PC-3 (cell line): ENCODE data around the gene NKD1. TPM values are rescaled to one million over a fixed set of nuclear protein-coding genes. Genes with fewer than 3 reads are reported as not detected.

Experiments used
- ATAC-seq: fragments of 200-7000 bp; cut with Tn5 transposase; 2 replicates; pipeline ENCODE4 v1.9.1; 2020; ENCODE audit warnings: mild to moderate bottlenecking, moderate library complexity
- BruUV-seq: library from RNA; stranded (reverse); fragments of 400-500 nt; replicated peaks from 2 replicates; lab custom pipeline; 2021; lab: Mats Ljungman, UMichigan
- CTCF ChIA-PET: fragments of 300-600 bp; sonication (Branson Sonifier 250); formaldehyde crosslinking; loops from one replicate; lab custom pipeline; 2022; ENCODE audit warnings: antibody characterized with exemption; lab: Charles Lee
- POLR2A ChIA-PET: fragments of 300-600 bp; sonication (Branson Sonifier 250); formaldehyde crosslinking; loops from one replicate; lab custom pipeline; 2022; ENCODE audit warnings: antibody characterized with exemption; ENCODE audit not compliant: unreplicated experiment; lab: Charles Lee
- DNase-seq: peaks from one replicate; pipeline ENCODE4 v3.0.0-alpha.2; 2015
- H2AFZ ChIP-seq: fragments of 300-600 bp; sonication (generic); 2 replicates; pipeline ENCODE4 v1.6.0; 2016; ENCODE audit warnings: antibody characterized with exemption, low read length
- H3F3A ChIP-seq: fragments of 300-600 bp; sonication (generic); one replicate; pipeline ENCODE4 v1.6.0; 2017; ENCODE audit warnings: antibody characterized with exemption, low read length, control low read depth, mild to moderate bottlenecking; ENCODE audit not compliant: unreplicated experiment
- H3K27ac ChIP-seq: fragments of 300-600 bp; sonication (generic); 2 replicates; pipeline ENCODE4 v1.5.1; 2016; ENCODE audit warnings: mild to moderate bottlenecking, low read length
- H3K27me3 ChIP-seq: fragments of 300-600 bp; sonication (generic); 2 replicates; pipeline ENCODE4 v1.6.1; 2016; ENCODE audit warnings: low read length, mixed read lengths
- H3K36me3 ChIP-seq: fragments of 300-600 bp; sonication (generic); 2 replicates; pipeline ENCODE4 v1.6.1; 2016; ENCODE audit warnings: low read depth, mixed run types, low read length, mixed read lengths
- H3K4me1 ChIP-seq: fragments of 300-600 bp; sonication (generic); 2 replicates; pipeline ENCODE4 v1.5.1; 2016; ENCODE audit warnings: low read length; ENCODE audit not compliant: insufficient read depth
- H3K4me2 ChIP-seq: fragments of 300-600 bp; sonication (generic); 2 replicates; pipeline ENCODE4 v1.6.0; 2016; ENCODE audit warnings: low read length
- H3K4me3 ChIP-seq: fragments of 300-600 bp; sonication (generic); 2 replicates; pipeline ENCODE4 v1.5.1; 2016; ENCODE audit warnings: mild to moderate bottlenecking, low read length, mixed read lengths
- H3K79me2 ChIP-seq: fragments of 300-600 bp; sonication (generic); 2 replicates; pipeline ENCODE4 v1.6.1; 2017; ENCODE audit warnings: low read length, mixed read lengths
- H3K9ac ChIP-seq: fragments of 300-600 bp; sonication (generic); 2 replicates; pipeline ENCODE4 v1.6.0; 2016; ENCODE audit warnings: mild to moderate bottlenecking, low read length
- H3K9me2 ChIP-seq: fragments of 300-600 bp; sonication (generic); replicated peaks from 2 replicates; pipeline ENCODE4 v1.6.1; 2016; ENCODE audit warnings: mixed run types, low read length, mixed read lengths
- H3K9me3 ChIP-seq: fragments of 300-600 bp; sonication (generic); 2 replicates; pipeline ENCODE4 v1.6.1; 2016; ENCODE audit warnings: low read length, mixed read lengths
- H4K20me1 ChIP-seq: fragments of 300-600 bp; sonication (generic); 2 replicates; pipeline ENCODE4 v1.6.1; 2016; ENCODE audit warnings: low read length, mixed read lengths
- CTCF ChIP-seq: fragments of 300-600 bp; sonication (generic); conservative IDR thresholded peaks from 2 replicates; pipeline ENCODE4 v1.5.1; 2017; ENCODE audit warnings: antibody characterized with exemption, low read depth, mild to moderate bottlenecking, low read length
- EZH2 ChIP-seq: fragments of 300-600 bp; sonication (generic); IDR thresholded peaks from one replicate; pipeline ENCODE4 v1.6.1; 2017; ENCODE audit warnings: antibody characterized with exemption, mild to moderate bottlenecking, low read length; ENCODE audit not compliant: unreplicated experiment
- EZH2phosphoT487 ChIP-seq: fragments of 300-600 bp; sonication (generic); IDR thresholded peaks from 2 replicates; pipeline ENCODE4 v1.6.1; 2018; ENCODE audit warnings: mild to moderate bottlenecking, antibody characterized with exemption, low read length, borderline replicate concordance
- intact Hi-C: fragments of 100-400 bp; cut with micrococcal nuclease; formaldehyde crosslinking; loops from 2 replicates; pipeline ENCODE4 v1.9.0; 2023
- total RNA-seq: library from RNA; depleted of rRNA; stranded (reverse); fragments of >200 nt; gene quantifications from 2 replicates; pipeline ENCODE4 v1.2.3, GENCODE V29; 2014

The NKD1 gene
- total RNA-seq, 1 experiment from 2014 or later, result 0.07 TPM

- BruUV-seq, result no TSS peak
- DNase-seq, result no peak
Measured at GRCh38 chr16:50662306-50662940, 114.2 kb downstream of the NKD1 start.

GRCh38 chr16:50664270-50664669 is 116.1 kb downstream of the NKD1 start:
- H3F3A ChIP-seq, result no peaks in the 10 kb centered on the region
- TF ChIP-seq EZH2phosphoT487 (no peak), EZH2 (no peak), CTCF (no peak)
- no peak overlapping the region for H3K4me3 ChIP-seq
- POLR2A ChIA-PET, result no interaction called here
- no peaks in the 10 kb centered on the region for H3K4me1 ChIP-seq
- no peaks in the 10 kb centered on the region for H3K79me2 ChIP-seq
- no peak overlapping the region for H3K4me2 ChIP-seq
- no peaks in the 10 kb centered on the region for H3K9me3 ChIP-seq
- H3K27me3 ChIP-seq, result no peaks in the 10 kb centered on the region
- CTCF ChIA-PET, result interaction anchor here (0.8 kb wide), 1 partner anchor 142 kb away, joined by 4 read pairs; no protein-coding TSS in a partner anchor
- no peak overlapping the region for H3K9ac ChIP-seq
- no peak overlapping the region for H3K27ac ChIP-seq
- no peaks in the 10 kb centered on the region for H3K36me3 ChIP-seq
- intact Hi-C loops, result loop anchor here (10.0 kb wide), 1 partner anchor 289 kb away; no protein-coding TSS in a partner anchor
- DNase-seq (no peak), ATAC-seq (no peak)
- H3K9me2 ChIP-seq, result no peaks in the 10 kb centered on the region
- H2AFZ ChIP-seq, result no peak overlapping the region
- no peaks in the 10 kb centered on the region for H4K20me1 ChIP-seq
- BruUV-seq, result no TSS peak

More at GRCh38 chr16:50662306-50662940, 114.2 kb downstream of the NKD1 start:
- Histone ChIP-seq H3K9me3 (no peaks in the 10 kb centered on the region), H3F3A (no peaks in the 10 kb centered on the region), H3K4me3 (no peak overlapping the region), H3K9me2 (no peaks in the 10 kb centered on the region), H4K20me1 (no peaks in the 10 kb centered on the region), H3K27ac (no peak overlapping the region), H3K4me2 (no peak overlapping the region), H2AFZ (no peak overlapping the region), H3K9ac (no peak overlapping the region), H3K36me3 (no peaks in the 10 kb centered on the region), H3K27me3 (no peaks in the 10 kb centered on the region), H3K4me1 (no peaks in the 10 kb centered on the region), H3K79me2 (no peaks in the 10 kb centered on the region)
- ATAC-seq, result no peak
- POLR2A ChIA-PET, result no interaction called here
- TF ChIP-seq EZH2phosphoT487 (no peak), CTCF (no peak), EZH2 (no peak)
- CTCF ChIA-PET, result no interaction called here
- intact Hi-C loops, result loop anchor here (10.0 kb wide), 1 partner anchor 288 kb away; no protein-coding TSS in a partner anchor
